D721Med (cell line): ENCODE results near the gene DDX54.

Experiments used
- DNase-seq: peaks from one replicate; pipeline ENCODE4 v3.0.0; 2011; ENCODE audit warnings: low spot score; ENCODE audit not compliant: insufficient read length
- FAIRE-seq: peaks from 2 replicates; lab custom pipeline; 2011; peaks lifted over from hg19 to GRCh38; lab: Jason Lieb, UNC
- CTCF ChIP-seq: IDR thresholded peaks from 2 replicates; pipeline ENCODE4 v1.5.1; 2012; ENCODE audit warnings: mild to moderate bottlenecking, control low read depth; ENCODE audit not compliant: insufficient read depth; ENCODE audit errors: missing control alignments

Gene DDX54

GRCh38 chr12:113159937-113160336 is 25.3 kb downstream of the DDX54 start:
- TF ChIP-seq CTCF: no peak
- no peak for FAIRE-seq
- no peak for DNase-seq

GRCh38 chr12:113158439-113159203 is 26.7 kb downstream of the DDX54 start:
- DNase-seq (no peak), FAIRE-seq (no peak)
- TF ChIP-seq CTCF: no peak

GRCh38 chr12:113157218-113157859 is 27.9 kb downstream of the DDX54 start:
- FAIRE-seq (no peak), DNase-seq (no peak)

GRCh38 chr12:113155646-113156045 is 29.6 kb downstream of the DDX54 start:
- FAIRE-seq: no peak
- DNase-seq: no peak
- no peak for TF ChIP-seq CTCF

More at GRCh38 chr12:113157218-113157859, 27.9 kb downstream of the DDX54 start:
- TF ChIP-seq CTCF: no peak

- no peak for FAIRE-seq
Observed at GRCh38 chr12:113155060-113155459, 30.2 kb downstream of the DDX54 start.

GRCh38 chr12:113154351-113154973 is 30.8 kb downstream of the DDX54 start:
- FAIRE-seq (no peak), DNase-seq (no peak)
- TF ChIP-seq CTCF: no peak

More at GRCh38 chr12:113155060-113155459, 30.2 kb downstream of the DDX54 start:
- no peak for TF ChIP-seq CTCF
- DNase-seq: no peak
